HepG2 (cell line): Measurements from ENCODE around the gene RRP12. TPM values are rescaled to one million over a fixed set of nuclear protein-coding genes. Genes with fewer than 3 reads are reported as not detected.

Source experiments
- BCL3 ChIP-seq: sonication (generic); formaldehyde crosslinking; IDR thresholded peaks from 2 replicates; pipeline ENCODE4 v1.5.1; 2020; ENCODE audit warnings: mild to moderate bottlenecking, missing genetic modification reagents, moderate library complexity
- FIP1L1 ChIP-seq: fragments of 200-400 bp; formaldehyde crosslinking; IDR thresholded peaks from 2 replicates; pipeline ENCODE4 v1.6.1; 2018; ENCODE audit warnings: low read depth, mild to moderate bottlenecking, low read length, moderate library complexity, borderline replicate concordance; ENCODE audit not compliant: insufficient read depth
- MED13 ChIP-seq: sonication (generic); formaldehyde crosslinking; IDR thresholded peaks from 2 replicates; pipeline ENCODE4 v1.5.0; 2020; ENCODE audit warnings: missing genetic modification reagents
- MXD4 ChIP-seq: IDR thresholded peaks from 2 replicates; pipeline ENCODE4 v1.6.1; 2016; ENCODE audit warnings: mild to moderate bottlenecking, missing biosample characterization, missing genetic modification reagents
- REPIN1 ChIP-seq: sonication (generic); formaldehyde crosslinking; IDR thresholded peaks from 2 replicates; pipeline ENCODE4 v1.8.0; 2022; ENCODE audit warnings: missing genetic modification reagents, low read depth, mild to moderate bottlenecking, borderline replicate concordance
- SRSF4 ChIP-seq: fragments of 200-400 bp; formaldehyde crosslinking; IDR thresholded peaks from one replicate; pipeline ENCODE4 v1.6.1; 2018; ENCODE audit warnings: mild to moderate bottlenecking, low read depth, low read length, moderate library complexity; ENCODE audit not compliant: poor library complexity, severe bottlenecking
- ZNF230 ChIP-seq: sonication (generic); formaldehyde crosslinking; IDR thresholded peaks from 2 replicates; pipeline ENCODE4 v1.4.0; 2020; ENCODE audit warnings: mild to moderate bottlenecking, missing genetic modification reagents
- ZNF260 ChIP-seq: sonication (generic); formaldehyde crosslinking; IDR thresholded peaks from 2 replicates; pipeline ENCODE4 v1.4.0; 2020; ENCODE audit warnings: missing genetic modification reagents, low read depth, mild to moderate bottlenecking, borderline replicate concordance
- ZNF768 ChIP-seq: sonication (generic); formaldehyde crosslinking; IDR thresholded peaks from 2 replicates; pipeline ENCODE4 v1.4.0; 2020; ENCODE audit warnings: missing genetic modification reagents
- ZSCAN21 ChIP-seq: sonication (generic); formaldehyde crosslinking; IDR thresholded peaks from 2 replicates; pipeline ENCODE4 v1.8.0; 2022; ENCODE audit warnings: mild to moderate bottlenecking, missing genetic modification reagents, moderate library complexity, borderline replicate concordance
- polyA plus RNA-seq, 8 experiments: library from polyadenylated mRNA; depleted of rRNA in 3 of 8; stranded (reverse) in 7 of 8; unstranded in 1 of 8; fragments of >200 nt; fragmentation: Illumina TruSeq in 4 of 8; extraction: Trizol in 4 of 8; gene quantifications; 2 replicates each; pipeline versions ENCODE4 v1.2.1 to v1.2.3, GENCODE V29; 2011 to 2016; ENCODE audit warnings: low read depth in 4 of 8, missing spikeins in 1 of 8, mixed read lengths in 1 of 8; ENCODE audit not compliant: insufficient read depth in 1 of 8
- total RNA-seq, 5 experiments: library from RNA; depleted of rRNA; stranded (reverse); fragments of >200 nt; fragmentation: Illumina TruSeq; extraction: Trizol; gene quantifications; 2 replicates each; pipeline ENCODE4 v1.2.3, GENCODE V29; 2016; ENCODE audit warnings: low read depth in 1 of 5
- TF ChIP-seq, protein P1 (sequence below): sonication (generic); formaldehyde crosslinking; IDR thresholded peaks from 2 replicates; pipeline ENCODE4 v1.4.0; 2020; ENCODE audit warnings: missing genetic modification reagents; ENCODE audit errors: not compliant biosample characterization

RRP12 gene
- total and polyA plus RNA-seq, 2 of the 13 experiments (the other 11 are each of a cell fraction or from before 2014, with no cell fraction given), result 13.2 to 39.4 TPM

- TF ChIP-seq ZSCAN21 (CRISPR knock-in tag) (no peak), ZNF260 (CRISPR knock-in tag) (no peak), MXD4 (CRISPR knock-in tag) (no peak), REPIN1 (CRISPR knock-in tag) (no peak), SRSF4 (no peak), FIP1L1 (no peak), MED13 (CRISPR knock-in tag) (no peak), ZNF768 (CRISPR knock-in tag) (no peak), ZNF230 (CRISPR knock-in tag) (no peak), BCL3 (CRISPR knock-in tag) (no peak)
- TF ChIP-seq, protein P1, sequence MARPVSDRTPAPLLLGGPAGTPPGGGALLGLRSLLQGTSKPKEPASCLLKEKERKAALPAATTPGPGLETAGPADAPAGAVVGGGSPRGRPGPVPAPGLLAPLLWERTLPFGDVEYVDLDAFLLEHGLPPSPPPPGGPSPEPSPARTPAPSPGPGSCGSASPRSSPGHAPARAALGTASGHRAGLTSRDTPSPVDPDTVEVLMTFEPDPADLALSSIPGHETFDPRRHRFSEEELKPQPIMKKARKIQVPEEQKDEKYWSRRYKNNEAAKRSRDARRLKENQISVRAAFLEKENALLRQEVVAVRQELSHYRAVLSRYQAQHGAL (CRISPR knock-in tag), result no peak
- TF ChIP-seq, all 625 proteins: peak for 0
Measured at GRCh38 chr10:97365761-97366351, 35.3 kb downstream of the RRP12 start (continued).
